GM13977 (cell line): ENCODE results near the gene RB1.

Experiments
- DNase-seq: peaks from one replicate; pipeline ENCODE4 v3.0.0; 2012; ENCODE audit warnings: low spot score
- in situ Hi-C: fragments of 300-500 bp; cut with MboI; formaldehyde crosslinking; loops from one replicate; pipeline ENCODE4 v1.12.0; 2022; ENCODE audit warnings: low sequenced_read_pairs, low pct_unique_long_range_greater_than_20kb, mixed read lengths, inconsistent platforms; ENCODE audit not compliant: unreplicated experiment
- TF ChIP-seq, protein P1 (sequence below): IDR thresholded peaks from 2 replicates; pipeline ENCODE4 v1.5.1; 2012; ENCODE audit warnings: mild to moderate bottlenecking, control low read depth; ENCODE audit not compliant: insufficient read depth; ENCODE audit errors: extremely low read depth, missing control alignments

RB1 gene

DNA sequence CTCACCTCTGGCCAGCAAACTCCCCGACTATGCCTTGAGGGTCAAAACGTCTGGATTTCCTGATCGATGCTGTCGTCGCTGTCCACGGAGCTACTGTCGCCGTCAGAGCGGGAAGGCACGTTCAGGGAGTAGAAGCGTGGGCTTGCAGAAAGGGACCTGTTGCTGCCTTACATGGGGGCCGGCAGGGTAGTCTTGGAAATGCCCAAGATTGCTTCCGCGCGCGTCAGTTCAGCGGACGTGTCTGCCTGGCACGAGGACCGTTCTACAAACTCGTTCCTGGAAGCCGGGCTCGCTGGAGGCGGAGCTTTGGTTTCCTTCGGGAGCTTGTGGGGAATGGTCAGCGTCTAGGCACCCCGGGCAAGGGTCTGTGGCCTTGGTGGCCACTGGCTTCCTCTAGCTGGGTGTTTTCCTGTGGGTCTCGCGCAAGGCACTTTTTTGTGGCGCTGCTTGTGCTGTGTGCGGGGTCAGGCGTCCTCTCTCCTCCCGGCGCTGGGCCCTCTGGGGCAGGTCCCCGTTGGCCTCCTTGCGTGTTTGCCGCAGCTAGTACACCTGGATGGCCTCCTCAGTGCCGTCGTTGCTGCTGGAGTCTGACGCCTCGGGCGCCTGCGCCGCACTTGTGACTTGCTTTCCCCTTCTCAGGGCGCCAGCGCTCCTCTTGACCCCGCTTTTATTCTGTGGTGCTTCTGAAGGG, 15.4 kb downstream of the RB1 start:
- in situ Hi-C loops = no loop called here
- TF ChIP-seq, protein P1, sequence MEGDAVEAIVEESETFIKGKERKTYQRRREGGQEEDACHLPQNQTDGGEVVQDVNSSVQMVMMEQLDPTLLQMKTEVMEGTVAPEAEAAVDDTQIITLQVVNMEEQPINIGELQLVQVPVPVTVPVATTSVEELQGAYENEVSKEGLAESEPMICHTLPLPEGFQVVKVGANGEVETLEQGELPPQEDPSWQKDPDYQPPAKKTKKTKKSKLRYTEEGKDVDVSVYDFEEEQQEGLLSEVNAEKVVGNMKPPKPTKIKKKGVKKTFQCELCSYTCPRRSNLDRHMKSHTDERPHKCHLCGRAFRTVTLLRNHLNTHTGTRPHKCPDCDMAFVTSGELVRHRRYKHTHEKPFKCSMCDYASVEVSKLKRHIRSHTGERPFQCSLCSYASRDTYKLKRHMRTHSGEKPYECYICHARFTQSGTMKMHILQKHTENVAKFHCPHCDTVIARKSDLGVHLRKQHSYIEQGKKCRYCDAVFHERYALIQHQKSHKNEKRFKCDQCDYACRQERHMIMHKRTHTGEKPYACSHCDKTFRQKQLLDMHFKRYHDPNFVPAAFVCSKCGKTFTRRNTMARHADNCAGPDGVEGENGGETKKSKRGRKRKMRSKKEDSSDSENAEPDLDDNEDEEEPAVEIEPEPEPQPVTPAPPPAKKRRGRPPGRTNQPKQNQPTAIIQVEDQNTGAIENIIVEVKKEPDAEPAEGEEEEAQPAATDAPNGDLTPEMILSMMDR = no peak
- no peak for DNase-seq

DNA sequence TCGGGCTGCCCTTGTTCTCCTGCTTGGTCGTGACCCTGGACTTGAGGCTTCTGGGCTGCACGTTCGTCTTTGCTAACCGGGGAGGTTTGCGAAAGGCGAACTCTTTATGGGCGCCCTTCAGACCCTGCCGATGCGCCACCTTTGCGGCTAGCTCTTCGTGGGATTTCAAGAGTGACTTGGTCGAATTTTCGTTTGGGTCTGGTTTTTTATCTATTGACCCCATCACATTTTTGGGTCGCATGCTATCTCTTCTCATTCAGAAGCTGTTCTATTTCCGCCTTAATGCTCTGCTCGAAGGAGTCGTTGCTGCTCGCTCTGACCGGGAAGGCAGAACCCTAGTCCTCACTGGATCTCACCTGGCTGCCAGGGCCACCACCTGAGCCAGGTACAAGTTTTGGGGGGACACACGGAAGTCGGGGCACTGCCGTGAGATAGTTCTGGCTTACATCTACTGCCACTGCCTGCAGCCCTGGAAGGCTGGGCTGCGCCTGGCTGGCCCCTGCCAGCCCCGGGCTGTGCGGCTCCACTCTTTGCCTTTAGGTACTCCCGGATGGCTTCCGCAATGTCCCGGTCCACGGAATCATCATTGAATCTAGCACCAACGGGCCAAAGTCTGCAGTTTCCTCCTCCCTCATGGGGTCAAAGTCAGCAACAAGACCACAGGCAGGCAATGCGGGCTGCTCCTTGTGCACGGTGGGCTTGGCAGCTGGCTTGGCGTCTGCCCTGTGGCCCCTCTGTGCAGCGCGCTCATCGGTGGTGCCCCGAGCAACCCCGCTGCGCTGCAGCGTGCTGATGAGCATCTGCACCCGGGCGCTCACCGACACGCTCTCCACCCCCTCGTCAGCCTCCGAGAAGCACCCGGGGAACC, 16.2 kb downstream of the RB1 start:
- TF ChIP-seq, protein P1 = no peak
- no peak for DNase-seq
- in situ Hi-C loops = no loop called here

DNA sequence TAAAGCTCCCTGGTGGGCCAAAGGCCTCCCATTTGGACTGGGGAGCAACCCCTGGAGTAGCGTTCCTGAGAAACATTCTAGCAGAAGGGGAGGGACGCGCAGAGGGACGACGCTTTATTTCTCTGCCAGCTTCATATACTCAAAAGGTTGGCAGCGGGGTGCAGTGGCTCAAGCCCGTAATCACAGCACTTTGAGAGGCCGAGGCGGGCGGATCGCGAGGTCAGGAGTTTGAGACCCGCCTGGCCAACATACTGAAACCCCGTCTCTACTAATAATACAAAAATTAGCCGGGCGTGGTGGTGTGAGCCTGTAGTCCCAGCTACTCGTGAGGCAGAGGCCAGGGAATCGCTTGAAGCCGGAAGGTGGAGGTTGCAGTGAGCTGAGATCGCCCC, 16.8 kb downstream of the RB1 start:
- TF ChIP-seq, protein P1 = no peak
- no peak for DNase-seq
- in situ Hi-C loops = no loop called here

DNA sequence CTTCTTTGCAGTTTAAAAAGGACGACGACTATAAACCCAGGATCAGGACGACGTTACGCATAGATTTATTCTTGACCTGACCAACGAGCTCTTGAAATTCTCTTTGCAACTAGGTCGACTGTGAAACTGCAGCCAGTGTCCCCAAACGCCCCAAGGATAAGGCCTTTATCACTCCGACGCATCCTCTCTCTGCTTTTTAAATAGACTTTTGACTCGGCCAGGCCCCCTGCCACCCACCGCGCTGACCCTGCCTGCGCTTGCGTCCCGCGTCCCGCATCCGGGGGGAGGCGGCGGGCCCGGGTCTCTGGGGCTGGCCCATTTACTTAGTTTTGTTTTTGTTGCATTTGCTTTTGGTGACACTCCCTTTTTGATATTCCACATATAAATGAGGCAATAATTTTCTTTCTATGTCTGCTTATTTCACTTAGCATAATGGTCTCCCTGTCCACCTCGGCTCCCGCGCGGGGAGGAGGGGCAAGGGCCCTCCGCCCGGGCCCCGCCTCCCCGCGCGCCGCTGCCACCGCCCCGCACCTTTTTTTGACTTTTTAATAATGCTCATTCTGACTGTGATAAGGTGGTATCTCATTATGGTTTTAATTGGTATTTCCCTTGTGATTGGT, 17.4 kb downstream of the RB1 start:
- TF ChIP-seq, protein P1 = no peak
- DNase-seq = no peak
- in situ Hi-C loops = no loop called here

DNA sequence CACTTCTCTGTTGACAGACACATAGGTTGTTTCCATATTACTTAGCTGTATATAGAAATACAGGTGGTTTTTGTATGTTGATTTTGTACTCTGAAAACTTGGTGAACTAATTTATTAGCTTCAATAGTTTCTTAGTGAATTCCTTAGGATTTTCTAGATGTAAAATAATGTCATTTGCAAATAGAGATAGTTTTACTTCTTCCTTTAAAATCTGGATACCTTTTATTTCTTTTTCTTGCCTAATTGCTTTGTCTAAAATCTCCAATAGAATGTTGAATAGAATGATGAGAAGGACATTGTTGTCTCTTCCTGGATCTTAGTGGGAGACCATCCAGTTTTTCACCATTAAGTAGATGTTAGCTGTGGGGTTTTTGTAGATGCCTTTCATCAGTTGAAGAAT, 18.7 kb downstream of the RB1 start:
- in situ Hi-C loops = no loop called here
- DNase-seq = no peak
- TF ChIP-seq, protein P1 = no peak

DNA sequence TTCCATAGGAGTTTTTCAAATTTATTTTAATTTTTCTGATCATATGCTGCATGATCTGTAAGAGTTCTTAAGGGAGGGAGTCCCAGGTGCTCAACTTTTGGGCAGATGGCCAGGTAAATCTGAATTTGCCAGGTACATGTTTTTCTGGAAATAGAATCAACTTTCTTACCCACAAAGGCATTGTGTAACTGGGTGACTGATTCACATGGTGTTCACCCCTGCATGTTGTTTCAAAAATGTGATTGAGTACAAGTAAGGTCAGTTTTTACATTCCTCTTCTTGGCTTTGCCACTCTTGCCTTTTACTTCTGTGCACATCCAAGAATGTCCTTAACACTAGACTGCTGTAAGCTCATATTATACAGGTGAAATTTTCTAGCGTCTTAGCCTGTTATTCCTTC, 30.4 kb downstream of the RB1 start:
- in situ Hi-C loops = loop anchor here (25.0 kb wide), 1 partner anchor 428 kb away; no protein-coding TSS in a partner anchor

More for the DNA sequence above, 30.4 kb downstream of the RB1 start:
- TF ChIP-seq, protein P1 = no peak
- DNase-seq = no peak
